Measurements from ENCODE around the gene GSN.
A peak's percentile ranks its signal among the peaks of the same experiment; 100 is the strongest.
"Not testable (repeated sequence)": the region's sequence is repeated elsewhere in the genome, so short reads cannot be mapped to it uniquely, and the experiment has no call there.

Gene GSN

DNA sequence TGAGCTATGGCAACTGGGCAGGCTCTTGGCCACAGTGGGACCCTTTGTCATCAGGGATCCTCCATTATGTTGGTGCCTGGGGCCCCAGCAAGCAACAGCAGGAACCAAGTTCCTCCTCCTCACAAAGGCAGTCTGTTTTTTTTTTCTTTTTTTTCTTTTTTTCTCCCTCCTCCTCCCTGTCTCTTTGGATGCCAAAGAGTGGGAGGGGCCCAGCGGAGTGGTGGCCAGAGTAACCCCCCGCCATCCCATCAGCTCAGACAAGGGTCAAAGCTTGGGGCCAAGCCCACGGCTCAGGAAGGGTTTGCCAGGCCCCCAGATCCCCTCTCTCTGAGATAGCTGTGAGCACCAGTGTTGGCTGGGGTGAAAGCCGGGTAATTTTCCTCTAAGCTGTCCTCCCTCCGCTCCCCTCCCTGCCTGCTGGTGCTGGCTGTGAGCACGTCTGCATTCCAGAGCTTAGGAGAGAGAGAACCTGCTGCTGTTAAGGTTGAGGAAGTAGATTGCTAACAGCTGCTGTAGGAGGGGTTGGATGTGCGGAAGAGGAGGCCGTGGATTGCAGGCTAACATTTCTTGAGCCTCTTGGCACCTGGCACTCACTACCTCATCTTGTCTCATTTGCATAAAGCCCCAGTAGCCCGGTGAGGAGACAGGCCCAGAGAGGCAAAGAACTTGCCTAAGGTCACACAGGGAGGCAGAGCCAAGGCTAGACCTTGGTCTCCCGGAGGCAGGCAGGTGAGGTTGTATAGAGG lies 21.2 kb downstream of the GSN start:
- DNase-seq: no peak

DNA sequence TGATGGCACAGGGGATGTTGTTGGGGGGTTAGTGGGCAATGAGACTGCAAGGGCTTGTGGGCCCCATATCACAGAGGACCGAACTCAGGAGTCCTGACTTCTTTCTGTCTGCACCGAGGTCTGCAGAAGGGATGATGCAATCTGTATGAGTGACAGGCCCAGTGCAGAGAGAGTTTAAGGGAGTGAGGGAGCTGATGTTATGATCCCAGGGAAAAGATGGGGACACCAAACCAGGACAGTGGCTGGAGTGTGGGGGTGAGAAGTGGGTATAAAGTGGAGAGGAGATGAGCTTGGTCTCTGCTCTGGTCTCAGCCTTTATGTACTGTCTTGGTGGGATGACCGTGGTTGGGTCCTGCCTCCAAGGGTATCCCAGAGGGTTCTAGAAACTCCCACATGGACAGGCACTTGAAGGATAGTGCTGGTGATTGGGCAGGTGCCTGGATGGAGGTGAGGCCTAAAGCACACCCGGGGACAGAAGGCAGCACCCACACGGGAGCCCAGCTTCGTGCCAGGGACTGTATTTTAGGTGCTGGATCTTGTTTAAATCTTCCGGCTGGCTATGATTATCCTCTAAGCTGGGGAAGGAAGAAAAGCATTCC lies 21.9 kb downstream of the GSN start:
- DNase-seq: no peak

DNA sequence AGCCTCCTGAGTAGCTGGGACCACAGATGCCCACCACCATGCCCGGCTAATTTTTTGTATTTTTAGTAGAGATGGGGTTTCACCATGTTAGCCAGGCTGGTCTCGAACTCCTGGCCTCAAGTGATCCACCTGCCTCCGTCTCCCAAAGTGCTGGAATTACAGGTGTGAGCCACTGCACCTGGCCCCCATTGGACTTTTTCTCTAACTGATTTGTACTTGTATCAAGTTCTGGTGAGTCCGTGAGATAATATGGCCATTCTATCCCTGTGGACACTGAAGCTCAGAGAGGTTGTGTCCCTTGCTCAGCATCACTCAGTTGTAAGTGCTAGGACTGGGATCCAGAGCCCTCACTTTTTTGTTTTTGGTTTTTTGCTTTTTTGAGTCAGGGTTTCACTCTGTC lies 23.6 kb downstream of the GSN start:
- DNase-seq: not testable (repeated sequence)

DNA sequence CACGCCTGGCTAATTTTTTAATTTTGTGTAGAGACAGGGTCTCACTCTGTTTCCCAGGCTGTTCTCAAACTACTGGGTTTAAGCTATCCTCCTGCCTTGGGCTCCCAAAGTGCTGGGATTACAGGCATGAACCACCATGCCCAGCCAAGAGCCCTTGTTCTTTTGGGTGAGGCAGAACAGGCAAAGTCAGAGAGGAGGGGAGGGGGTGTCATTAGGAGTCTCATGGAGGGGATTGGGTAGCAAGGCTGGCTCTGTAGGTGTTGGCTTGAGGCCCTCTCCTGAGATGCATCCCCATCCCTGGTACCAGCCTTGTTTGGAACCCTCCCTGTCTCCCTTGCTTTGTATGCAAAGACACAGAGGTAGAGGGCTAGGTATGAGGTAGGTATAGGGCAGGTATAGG lies 24.1 kb downstream of the GSN start:
- no peak for DNase-seq

DNA sequence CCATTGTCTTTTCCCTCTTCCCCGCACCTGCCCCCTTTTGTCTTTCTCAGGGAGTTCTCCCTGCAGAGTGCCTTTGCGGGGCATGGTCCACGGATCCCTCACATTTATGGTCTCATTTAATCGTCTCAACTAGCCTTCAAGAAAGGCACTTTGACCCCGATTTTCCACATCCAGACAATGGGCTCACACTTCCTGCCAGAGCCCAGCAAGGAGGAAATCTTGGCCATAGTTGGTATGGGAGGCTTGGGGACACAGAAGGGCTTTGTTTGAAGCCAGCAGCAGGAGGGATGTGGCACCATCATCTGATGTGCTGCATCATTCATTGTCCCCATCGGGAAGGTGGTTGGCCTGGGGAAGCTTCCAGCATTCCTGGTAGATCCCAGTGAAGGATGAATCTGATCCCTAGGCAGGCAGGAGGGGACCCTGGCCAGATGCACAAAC lies 24.9 kb downstream of the GSN start:
- no peak for DNase-seq

DNA sequence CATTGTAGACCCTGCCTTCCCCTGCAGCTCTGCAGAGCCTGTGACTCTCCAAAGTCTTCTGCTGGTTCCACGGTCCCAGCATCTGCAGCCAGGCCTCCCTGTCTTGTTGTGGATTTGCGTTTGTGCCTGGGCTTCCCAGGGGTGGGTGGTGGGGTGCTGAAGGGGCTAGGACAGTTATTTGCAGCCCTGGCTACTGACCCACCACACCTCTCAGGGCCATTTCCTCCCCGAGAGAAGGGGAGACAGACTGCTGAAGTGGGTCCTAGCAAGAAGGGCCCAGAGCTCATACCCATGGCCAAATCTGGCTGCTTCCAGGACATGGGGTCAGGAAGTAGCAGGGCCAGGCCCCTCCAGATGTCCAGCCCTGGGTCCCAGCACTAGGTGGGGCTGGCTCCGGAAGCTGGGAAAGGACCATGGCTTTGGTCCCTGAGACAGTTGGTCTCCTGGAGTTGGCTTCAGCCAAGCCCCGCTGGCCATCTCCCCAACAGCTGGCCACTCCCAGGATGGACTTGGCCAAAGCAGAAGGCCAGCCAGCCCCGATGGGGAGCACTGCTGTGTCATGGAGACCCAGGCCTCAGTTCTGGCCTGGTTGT lies 26.3 kb downstream of the GSN start:
- DNase-seq: no peak

DNA sequence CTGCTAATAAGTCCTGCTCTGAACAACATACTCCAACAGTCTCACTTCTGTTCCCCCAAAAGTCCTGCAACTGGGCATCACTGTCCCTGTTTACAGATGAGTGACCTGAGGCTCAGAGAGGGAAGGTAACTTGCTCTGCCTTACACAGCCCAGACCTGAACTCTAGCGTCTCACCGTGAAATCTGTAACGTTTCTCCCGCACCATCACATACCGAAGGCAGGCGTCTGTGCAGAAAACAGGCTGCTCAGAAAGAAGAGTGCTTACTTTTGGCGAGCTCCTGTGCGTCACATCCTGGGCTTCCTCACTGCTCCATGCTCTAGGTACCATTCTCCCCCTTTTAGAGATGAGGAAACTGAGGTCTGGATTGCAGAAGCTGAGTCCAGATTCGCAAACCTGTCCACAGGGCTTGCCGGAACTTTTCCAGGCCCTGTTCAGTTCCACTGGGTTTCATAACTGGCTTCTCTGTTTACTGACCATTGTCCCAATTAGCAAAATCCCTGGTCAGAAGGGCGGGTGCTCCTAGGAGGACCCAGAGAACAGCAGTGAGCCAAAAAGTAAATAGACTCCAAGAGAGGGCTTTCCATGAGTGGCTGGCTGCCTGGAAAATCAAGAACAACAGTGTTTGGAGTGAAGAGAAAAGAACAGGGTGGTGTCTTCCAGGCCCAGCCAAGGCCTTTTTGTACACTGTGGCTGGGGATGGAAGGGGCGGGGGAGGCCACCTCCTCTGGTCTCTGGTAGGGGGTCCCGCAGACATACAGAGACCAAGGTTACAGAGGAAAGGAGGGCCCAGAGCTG lies 27.1 kb downstream of the GSN start:
- DNase-seq: no peak

DNA sequence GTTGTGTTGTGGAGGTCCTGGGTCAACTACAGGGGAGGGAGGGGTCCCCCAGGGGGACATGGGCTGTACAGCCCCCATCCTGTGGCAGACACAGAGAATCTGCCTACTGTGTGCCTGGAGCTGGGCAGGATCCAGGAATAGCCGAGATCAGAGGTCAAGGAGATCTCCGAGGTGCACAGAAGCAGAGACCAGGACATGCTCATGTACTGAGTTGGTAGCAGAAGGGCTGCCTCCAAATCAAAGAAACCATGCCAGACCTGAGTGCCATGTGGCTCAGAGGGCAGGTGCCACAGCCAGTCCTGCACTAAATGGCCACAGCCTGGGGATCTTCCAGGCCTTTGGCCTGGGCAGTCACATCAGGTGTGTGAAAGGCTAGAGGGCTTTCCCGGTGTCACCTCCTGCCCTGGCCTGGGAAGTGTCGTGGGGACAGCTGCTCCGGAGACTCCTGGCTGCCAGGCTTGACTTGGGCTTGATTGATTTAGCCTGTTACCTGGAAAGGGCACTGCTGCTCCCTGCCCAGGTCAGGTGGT lies 27.8 kb downstream of the GSN start:
- DNase-seq: no peak

DNA sequence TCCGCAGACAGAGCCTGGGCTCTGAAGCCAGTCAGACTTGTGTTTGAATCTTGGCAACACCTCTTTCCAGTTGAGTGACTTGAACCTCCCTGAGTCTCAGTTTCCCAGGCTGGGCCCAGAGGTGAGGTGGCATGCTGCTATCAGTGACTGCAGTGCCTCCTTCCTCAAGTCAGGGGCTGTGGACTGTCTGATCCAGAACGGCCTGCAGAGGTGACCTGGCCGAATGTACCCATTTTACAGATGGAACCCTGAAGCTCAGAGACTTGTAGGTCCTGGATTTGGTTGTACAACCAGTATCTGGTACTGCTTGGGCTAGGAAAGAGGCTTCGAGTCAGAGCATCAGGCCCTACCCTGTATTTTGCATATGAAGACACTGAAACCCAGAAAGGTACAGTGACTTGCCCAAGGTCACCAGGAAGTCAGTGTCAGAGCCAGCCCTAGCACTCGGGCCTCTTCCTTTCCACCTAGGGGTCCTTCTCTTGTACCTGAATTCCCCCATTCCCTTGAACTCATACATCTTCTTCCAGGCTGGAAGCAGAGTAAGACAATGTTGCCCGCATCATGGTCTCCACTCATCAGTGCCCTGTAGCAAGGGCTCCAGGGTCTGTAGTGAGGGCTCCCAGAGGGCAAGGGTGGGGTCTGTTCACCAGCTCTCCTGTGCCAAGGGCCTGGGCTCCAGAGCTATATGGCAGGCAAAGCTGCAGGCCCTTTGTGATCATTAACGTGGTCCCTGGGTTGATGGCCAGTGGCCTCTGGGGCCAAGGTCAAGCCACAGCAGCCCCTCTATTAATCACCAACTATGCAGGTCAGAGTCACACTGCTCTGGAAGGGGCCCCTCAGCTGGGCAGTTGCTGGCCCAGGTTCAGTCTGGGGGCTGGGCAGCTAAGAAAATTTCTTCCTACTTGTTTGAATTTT lies 28.5 kb downstream of the GSN start:
- no peak for DNase-seq

DNA sequence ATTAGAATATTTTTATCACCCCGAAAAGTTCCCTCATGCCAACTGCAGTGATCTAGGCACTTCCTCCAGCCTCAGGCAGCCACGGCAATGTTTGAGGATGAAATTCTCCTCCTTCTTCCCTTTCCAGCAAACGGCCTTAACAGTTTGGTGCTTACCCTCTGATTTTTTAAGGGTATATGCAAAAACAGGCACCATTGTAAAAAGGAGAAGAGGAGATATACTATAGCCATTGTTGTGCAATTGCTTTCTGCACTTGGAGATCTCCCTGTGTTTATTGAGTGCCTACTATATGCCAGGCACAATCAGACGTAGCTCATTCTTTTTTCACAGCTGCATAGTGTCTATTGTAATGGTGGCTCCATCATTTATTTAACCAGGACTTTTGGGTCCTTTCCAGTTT lies 29.4 kb downstream of the GSN start:
- peak; percentile 57 for DNase-seq

DNA sequence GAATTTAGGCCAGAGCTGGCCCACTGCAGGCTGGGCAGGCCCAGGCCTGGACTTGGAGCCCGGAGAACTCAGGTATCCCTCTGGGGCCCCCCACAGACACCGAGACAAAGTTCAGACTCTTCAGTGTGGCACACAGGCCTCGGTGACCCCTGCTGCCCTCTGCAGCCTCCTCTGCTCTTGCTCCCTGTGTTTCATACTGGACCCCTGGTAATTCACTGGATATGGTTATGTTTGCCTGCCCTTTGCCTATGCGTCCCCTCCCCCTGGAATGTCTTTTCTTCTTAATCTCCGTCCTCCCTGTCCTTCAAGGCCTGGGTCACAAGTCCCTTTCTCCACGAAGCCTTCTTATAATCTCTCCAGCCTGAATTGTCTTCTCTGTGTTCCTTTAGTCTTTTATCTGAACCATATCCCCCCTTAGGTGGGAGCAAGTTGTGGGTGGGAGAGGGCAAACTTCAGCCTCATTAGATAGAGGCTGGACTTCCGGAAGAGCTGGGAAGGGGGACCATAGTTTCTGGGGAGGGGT lies 30.1 kb downstream of the GSN start:
- no peak for DNase-seq

DNA sequence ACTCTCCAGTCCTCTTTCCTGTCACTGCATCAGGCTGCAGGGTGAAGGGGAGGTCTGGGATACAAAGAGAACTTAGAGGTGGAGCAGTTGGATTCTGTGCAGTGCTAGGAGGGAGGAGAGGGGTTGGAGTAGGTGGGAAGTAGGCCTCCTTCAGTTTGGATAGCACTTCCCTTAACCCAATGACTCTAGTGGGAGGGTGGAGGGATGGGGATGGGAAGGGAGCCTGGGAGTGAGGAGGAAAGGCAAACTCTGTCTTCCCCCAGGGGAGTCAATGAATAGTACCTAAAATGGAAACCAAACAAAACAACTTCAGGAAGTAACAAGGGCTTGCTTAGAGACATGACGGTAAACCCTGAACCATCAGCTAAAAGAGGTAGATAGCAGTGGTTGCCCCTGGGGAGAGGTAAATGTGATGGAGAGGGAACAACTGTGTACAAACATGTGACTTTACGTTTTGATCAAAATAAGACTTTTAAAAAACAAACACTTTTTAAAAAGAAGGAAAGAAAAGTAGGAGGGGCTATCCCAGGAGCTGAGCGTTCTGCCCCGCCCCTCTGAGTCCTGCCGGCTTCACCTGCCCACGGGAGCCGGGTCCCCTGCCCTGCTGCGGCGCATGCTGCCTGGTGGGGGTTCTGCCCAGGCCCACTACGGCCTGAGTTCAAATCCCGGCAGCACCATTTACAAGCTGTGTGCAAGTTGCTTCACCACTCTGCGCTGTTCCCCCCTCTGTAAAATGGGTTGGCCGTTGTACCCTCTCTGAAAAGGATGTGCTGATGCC lies 30.9 kb downstream of the GSN start:
- DNase-seq: no peak

DNA sequence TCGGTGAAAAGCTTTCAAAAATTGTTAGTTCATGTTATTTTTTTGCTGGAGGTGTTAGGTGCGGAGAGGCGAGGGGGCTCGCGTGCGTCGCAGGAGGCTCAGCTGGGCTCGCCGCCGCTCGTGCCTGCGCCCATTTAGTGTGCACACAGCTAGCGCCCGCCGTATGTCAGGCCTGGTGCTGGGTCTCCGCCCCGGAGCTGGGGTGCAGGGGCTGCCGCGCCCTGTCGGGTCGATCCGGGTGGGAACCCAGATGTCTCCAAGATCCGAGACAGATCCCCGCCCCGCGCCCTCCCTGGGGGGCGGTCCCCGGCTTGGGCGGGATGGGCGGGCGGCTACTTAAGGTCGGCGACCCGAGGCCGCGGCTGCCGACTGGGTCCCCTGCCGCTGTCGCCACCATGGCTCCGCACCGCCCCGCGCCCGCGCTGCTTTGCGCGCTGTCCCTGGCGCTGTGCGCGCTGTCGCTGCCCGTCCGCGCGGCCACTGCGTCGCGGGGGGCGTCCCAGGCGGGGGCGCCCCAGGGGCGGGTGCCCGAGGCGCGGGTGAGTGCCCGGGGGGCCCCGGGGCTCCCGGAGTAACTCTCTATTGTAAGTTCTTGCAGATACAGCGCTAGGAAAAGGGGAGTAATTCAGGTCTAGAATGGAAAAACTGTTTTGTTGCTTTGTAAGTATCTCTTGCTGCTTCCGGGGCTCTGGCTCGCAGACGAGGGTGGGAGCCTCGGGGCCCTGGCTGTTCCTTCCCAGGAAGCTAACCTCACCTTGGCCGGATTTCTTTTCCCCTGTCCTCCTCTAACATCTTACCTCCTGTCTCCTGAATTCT lies 31.7 kb downstream of the GSN start:
- DNase-seq: no peak

DNA sequence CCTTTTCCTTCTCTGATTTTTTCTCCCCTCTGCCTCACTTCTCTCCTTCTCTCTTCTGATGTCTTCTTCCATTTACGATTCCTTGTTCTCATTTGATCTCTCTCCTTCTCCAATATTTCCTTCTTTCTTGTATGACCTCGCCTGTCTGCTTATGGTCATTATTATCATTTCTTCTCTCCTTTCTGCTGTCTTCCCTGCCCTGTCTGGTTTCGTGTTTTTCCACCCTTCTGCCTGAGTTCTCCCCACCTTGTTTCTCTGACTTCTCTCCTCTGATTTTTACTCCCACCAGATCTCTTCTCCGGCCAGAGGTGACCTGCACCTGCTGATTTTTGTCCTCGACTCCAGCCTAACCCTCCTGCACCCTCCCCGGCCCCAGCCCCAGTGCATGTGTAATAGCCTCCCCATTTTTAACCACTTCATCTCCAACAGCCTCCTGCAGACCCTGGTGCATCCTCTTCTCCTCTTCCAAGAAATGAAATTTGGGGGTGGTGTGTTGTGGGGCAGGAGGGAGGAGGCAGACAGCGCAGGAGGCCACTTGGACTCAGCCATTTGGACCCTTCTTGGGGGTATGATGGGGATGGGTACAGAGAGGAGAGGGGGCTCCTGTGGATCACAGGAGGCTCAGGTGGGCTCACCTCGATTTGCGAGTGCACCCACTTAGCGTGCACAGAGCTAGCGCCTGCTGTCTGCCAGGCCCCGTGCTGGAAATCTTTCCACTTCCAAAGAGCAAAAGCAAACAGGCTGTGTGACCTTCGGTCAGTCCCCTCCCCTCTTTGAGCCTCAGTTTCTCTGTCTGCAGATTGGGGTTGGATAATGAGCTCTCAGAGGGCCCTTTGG lies 32.5 kb downstream of the GSN start:
- no peak for DNase-seq

DNA sequence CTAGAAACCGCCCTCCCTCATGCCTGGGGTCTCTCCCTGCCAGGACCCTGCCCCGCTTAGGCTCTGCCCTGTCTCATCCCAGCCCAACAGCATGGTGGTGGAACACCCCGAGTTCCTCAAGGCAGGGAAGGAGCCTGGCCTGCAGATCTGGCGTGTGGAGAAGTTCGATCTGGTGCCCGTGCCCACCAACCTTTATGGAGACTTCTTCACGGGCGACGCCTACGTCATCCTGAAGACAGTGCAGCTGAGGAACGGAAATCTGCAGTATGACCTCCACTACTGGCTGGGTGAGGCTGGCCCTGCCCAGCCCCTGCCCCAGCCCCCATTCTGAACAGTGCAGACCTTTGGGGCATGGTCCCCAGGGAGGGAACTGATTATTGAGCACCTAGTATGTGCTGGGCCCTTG lies 33.9 kb downstream of the GSN start:
- no peak for DNase-seq

DNA sequence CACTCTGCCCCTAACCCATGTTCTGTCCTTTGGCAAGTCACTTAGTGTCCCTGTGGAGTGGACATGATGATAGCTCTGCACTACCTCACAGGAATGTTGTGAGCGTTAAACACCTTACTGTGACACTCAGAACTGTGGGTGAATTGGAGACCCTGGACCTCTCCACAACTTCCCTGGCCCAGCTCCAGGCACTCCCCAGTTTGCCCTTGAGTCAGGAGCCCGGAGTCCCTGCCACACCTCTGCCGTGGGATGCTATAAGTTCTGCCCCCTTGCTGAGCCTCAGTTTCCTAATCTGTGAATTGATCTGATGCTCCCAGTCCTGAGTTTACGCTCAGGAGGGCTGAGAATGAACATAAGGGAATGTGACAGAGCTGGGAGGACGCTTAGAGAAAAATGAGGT lies 34.4 kb downstream of the GSN start:
- DNase-seq: no peak

DNA sequence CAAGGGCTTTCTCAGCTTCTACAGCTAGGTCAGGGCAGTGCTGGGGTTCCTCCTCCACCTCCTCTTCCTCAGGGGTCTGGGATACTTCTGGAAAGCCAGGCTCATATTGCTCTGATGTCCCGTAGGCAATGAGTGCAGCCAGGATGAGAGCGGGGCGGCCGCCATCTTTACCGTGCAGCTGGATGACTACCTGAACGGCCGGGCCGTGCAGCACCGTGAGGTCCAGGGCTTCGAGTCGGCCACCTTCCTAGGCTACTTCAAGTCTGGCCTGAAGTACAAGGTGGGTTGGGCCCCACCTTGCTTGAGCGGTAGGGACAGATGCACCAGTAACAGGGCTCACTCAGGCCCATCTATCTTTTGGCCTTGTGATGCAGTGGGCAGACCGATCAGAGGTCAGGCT lies 34.8 kb downstream of the GSN start:
- no peak for DNase-seq

DNA sequence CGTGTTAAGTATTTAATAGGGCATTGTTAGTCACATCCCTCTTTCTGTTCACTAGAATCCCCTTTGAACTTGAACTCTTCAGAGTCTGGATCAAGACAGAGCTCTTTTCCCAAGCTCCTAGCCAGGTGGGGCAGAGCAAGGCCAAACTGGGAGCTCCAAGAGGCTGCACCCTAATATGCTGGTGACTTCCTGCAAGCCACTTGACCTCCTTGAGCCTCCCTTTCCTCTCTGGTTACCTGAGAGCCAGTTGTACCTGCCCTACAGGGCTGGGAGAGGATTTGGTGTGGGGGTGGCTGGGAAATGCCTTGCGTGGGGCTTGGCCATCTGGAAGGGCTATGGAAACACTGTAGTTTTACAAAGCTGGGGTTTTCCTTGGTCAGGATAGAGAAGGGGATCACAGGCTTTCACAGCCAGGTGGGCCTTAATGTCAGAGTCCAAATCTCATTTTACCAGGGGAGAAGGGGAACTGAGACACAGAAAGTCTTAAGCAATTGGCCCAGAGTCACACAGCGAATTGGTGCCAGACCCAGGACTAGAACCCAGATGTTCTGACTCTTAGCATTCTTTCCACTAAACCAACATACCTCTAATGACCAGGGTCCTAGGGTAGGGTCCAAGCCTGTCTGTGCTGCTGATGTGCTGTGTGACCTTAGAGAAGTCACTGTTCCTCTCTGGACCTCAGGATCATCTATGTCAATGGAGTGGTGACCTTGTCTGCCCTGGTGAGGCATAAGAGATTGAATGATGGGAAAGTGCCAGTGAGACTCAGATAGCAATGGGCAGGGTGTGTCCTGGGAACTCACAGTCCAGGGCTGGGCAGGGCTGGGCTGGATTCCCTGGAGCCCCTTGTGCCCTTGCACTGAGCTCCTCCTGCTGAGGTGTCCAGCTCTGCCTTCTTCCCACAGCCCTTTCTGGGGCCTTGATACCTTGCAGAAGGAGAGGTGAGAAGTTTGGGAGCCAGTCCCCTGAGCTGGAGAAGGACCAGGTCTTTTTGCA lies 35.8 kb downstream of the GSN start:
- no peak for DNase-seq
